HG02884 (cell line): ENCODE data around the gene ZRANB2.

Experiments used
- ATAC-seq: cut with Tn5 transposase; IDR thresholded peaks from one replicate; pipeline ENCODE4 v1.9.1; 2021; ENCODE audit warnings: mild to moderate bottlenecking, moderate library complexity; ENCODE audit not compliant: unreplicated experiment

ZRANB2 gene

GRCh38 chr1:71030026-71030425 is 50.8 kb downstream of the ZRANB2 start:
- no peak for ATAC-seq

- ATAC-seq = no peak
These were observed 51.9 kb downstream of the ZRANB2 start for GRCh38 chr1:71028981-71029380.

- no peak for ATAC-seq
These were observed 52.8 kb downstream of the ZRANB2 start for GRCh38 chr1:71027991-71028390.

GRCh38 chr1:71026093-71026492 is 54.7 kb downstream of the ZRANB2 start:
- no peak for ATAC-seq

GRCh38 chr1:71023515-71023914 is 57.3 kb downstream of the ZRANB2 start:
- no peak for ATAC-seq

- no peak for ATAC-seq
These were observed 61.4 kb downstream of the ZRANB2 start for GRCh38 chr1:71019233-71019969.

GRCh38 chr1:71018791-71019190 is 62.0 kb downstream of the ZRANB2 start:
- ATAC-seq = no peak

- ATAC-seq = no peak
These were observed 65.1 kb downstream of the ZRANB2 start for GRCh38 chr1:71015745-71016144.

GRCh38 chr1:71014178-71014579 is 66.7 kb downstream of the ZRANB2 start:
- ATAC-seq = no peak
